T-helper 1 cell (primary cell): ENCODE data around the gene MBOAT2.
A peak's percentile ranks its signal among the peaks of the same experiment; 100 is the strongest.

ENCODE experiments used
- DNase-seq, 5 donors: peaks; one replicate each; pipeline ENCODE4 v3.0.0-alpha.2; 2012 to 2020

MBOAT2 gene

DNA sequence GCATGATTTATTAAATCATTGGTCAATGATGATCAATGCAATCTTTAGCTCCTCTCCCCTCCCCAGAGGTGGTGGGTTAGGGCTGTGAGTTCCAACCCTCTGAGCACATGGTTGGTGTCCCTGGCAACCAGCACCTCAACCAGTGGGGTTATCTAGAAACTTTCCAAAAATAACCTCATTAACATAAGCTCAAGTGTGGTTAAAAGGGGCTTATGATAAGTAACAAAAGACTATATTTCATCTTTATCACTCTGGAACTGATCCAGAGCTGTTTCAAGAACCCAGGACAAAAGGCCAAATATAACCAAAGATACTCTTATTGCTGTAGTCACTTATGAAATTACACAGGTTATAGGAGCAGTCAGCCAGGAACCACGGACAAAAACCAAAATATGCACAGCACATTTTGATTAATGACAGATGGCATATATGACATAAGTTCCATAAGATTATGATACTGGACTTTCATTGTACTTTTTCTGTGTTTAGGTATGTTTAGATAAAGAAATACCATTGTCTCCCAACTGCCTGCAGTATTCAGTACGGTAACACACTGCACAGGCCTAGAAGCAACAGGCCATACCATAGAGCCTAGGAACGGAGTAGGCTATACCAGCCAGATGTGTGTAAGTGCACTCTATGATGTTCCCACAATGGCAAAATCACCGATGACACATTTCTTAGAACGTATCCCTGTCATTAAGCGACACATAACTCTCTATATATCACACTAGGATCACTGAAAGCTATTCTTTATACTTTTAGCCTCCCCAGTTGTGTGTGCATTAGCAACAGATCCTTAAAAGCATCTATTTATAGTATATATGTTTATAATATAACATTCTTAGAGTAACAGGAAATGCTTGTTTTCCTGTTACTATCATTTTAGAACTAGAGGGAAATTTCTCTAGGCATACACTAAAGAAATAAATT is 197.9 kb downstream of the MBOAT2 start:
- no peak for DNase-seq

DNA sequence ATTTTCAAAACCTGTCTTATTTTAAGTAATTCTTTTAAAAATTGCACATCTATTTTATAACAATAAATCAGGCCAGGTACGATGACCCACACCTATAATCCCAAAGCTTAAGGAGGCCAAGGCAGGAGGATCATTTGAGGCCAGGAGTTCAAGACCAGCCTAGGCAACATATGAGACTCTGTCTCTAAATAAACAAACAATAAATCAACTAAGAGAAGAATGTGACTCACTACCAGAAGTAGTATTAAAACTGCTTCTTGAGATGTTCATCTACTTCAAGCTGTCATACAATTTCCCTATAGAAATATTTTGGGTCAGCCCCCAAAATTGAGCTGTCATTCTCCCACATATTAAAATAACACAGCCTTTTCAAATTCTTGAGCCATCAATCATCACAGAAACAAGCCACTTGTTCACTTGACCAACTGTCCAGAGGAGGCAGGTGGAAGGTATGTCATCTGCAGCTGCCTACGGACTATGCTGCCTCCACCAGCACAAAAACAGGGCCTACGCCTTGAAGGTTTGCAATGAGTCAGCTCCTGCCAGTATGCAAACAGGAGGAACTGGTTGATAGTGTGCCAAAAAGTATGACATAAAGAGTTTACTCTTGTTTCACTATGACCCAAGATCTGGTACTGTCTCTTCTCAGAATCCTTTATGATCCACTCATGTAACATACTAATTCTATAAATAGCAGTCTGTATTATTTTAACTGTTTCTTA is 199.7 kb downstream of the MBOAT2 start:
- DNase-seq = peak in 1 of 5 donors; percentile 84

DNA sequence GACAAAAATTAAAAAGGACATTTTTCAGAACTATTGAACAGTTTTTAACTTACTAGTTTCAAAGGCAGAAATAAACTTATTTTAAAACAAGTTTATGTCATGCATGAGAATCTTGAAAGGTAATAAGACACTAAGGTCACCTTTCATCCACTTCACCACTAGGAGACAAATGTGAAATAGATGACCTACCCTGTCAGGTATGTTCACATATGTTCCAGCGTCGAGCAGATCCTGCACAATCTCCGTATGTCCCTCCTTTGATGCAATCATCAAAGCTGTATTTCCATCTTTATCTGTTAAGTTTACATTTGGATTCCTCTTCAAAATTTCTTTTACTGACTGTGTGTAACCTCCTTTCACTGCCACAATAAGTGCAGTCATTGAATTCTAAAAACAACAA is 200.7 kb downstream of the MBOAT2 start:
- no peak for DNase-seq
